Endothelial cell of umbilical vein (primary cell): ENCODE data around the gene TSEN2.

Experiments
- CTCF ChIP-seq, 2 donors: IDR thresholded peaks; 1 replicate in 1 of 2; 2 replicates in 1 of 2; pipeline ENCODE4 v1.5.1; 2011; ENCODE audit warnings: low read length in 2 of 2, mild to moderate bottlenecking in 2 of 2, moderate library complexity in 2 of 2, control low read depth in 1 of 2, inconsistent platforms in 1 of 2, low read depth in 1 of 2; ENCODE audit not compliant: insufficient read depth in 1 of 2; ENCODE audit errors: extremely low read depth in 1 of 2
- EZH2 ChIP-seq: IDR thresholded peaks from 2 replicates; pipeline ENCODE4 v1.6.1; 2012; ENCODE audit warnings: borderline replicate concordance, low read depth, mild to moderate bottlenecking, moderate library complexity, low read length, inconsistent platforms; ENCODE audit not compliant: severe bottlenecking
- FOS ChIP-seq: IDR thresholded peaks from 2 replicates; pipeline ENCODE4 v1.6.1; 2011; ENCODE audit warnings: mild to moderate bottlenecking, low read length, moderate library complexity, borderline replicate concordance; ENCODE audit not compliant: insufficient read depth
- GATA2 ChIP-seq: IDR thresholded peaks from 2 replicates; pipeline ENCODE4 v1.7.0; 2011; ENCODE audit warnings: low read depth, mild to moderate bottlenecking, moderate library complexity, mixed read lengths, low read length; ENCODE audit not compliant: insufficient read length, insufficient read depth
- JUN ChIP-seq: IDR thresholded peaks from 2 replicates; pipeline ENCODE4 v1.6.1; 2011; ENCODE audit warnings: borderline replicate concordance, low read depth; ENCODE audit not compliant: insufficient read length, insufficient read depth
- MAX ChIP-seq: IDR thresholded peaks from 2 replicates; pipeline ENCODE4 v1.6.1; 2011; ENCODE audit not compliant: insufficient read depth, insufficient read length
- MYC ChIP-seq: IDR thresholded peaks from one replicate; pipeline ENCODE4 v1.6.1; 2011; ENCODE audit warnings: mild to moderate bottlenecking, low read depth, low read length
- POLR2A ChIP-seq: IDR thresholded peaks from 2 replicates; pipeline ENCODE4 v1.6.1; 2012; ENCODE audit warnings: low read depth, mild to moderate bottlenecking, control low read depth, low read length
- POLR2AphosphoS5 ChIP-seq: IDR thresholded peaks from 2 replicates; pipeline ENCODE4 v1.6.1; 2012; ENCODE audit warnings: low read depth, mild to moderate bottlenecking, control low read depth, low read length, moderate library complexity; ENCODE audit not compliant: insufficient read depth

GRCh38 chr3:12438318-12438717 is 46.0 kb upstream of the TSEN2 start:
- TF ChIP-seq CTCF (IDR thresholded peaks at IDR 0.05; ENCODE audit: extremely low read depth in 1 of 2, insufficient read depth in 1 of 2, low read depth in 1 of 2, low read length in 2 of 2) (no peak), POLR2AphosphoS5 (no peak), POLR2A (no peak), MYC (no peak), EZH2 (no peak), FOS (no peak), JUN (no peak), MAX (no peak), GATA2 (no peak)
